Osteoblast (primary cell): Measurements from ENCODE around the gene FAM90A1. TPM values are rescaled to one million over a fixed set of nuclear protein-coding genes. Genes with fewer than 3 reads are reported as not detected.
A peak's percentile ranks its signal among the peaks of the same experiment; 100 is the strongest.
"Not testable (repeated sequence)": the region's sequence is repeated elsewhere in the genome, so short reads cannot be mapped to it uniquely, and the experiment has no call there.

Experiments used
- DNase-seq: peaks from one replicate; pipeline ENCODE4 v3.0.0; 2011; ENCODE audit warnings: low spot score, mixed read lengths; ENCODE audit not compliant: insufficient read length; ENCODE audit errors: missing footprints
- H2AFZ ChIP-seq: 2 replicates; pipeline ENCODE4 v1.6.0; 2011; ENCODE audit warnings: mild to moderate bottlenecking, low read length
- H3K27ac ChIP-seq: 2 replicates; pipeline ENCODE4 v1.5.1; 2011; ENCODE audit warnings: mild to moderate bottlenecking, low read depth, low read length, moderate library complexity
- H3K27me3 ChIP-seq: 2 replicates; pipeline ENCODE4 v1.6.0; 2012; ENCODE audit warnings: mild to moderate bottlenecking, control low read depth, inconsistent platforms, low read length, moderate library complexity; ENCODE audit not compliant: insufficient read depth
- H3K36me3 ChIP-seq: 2 replicates; pipeline ENCODE4 v1.5.1; 2011; ENCODE audit warnings: mild to moderate bottlenecking, low read length, control low read depth, moderate library complexity; ENCODE audit not compliant: insufficient read depth
- H3K4me1 ChIP-seq: 2 replicates; pipeline ENCODE4 v1.5.1; 2011; ENCODE audit warnings: mild to moderate bottlenecking, low read length, control low read depth, moderate library complexity; ENCODE audit not compliant: insufficient read depth
- H3K4me2 ChIP-seq: 2 replicates; pipeline ENCODE4 v1.6.0; 2011; ENCODE audit warnings: mild to moderate bottlenecking, low read length; ENCODE audit not compliant: insufficient read depth
- H3K4me3 ChIP-seq: fragments of 200-600 bp; sonication (generic); 3 replicates; pipeline ENCODE4 v1.5.1; 2012; ENCODE audit warnings: mild to moderate bottlenecking, low read length, inconsistent platforms; ENCODE audit not compliant: insufficient read depth
- H3K79me2 ChIP-seq: 2 replicates; pipeline ENCODE4 v1.6.0; 2012; ENCODE audit warnings: mild to moderate bottlenecking, low read length, control low read depth, inconsistent platforms; ENCODE audit not compliant: insufficient read depth
- H3K9me3 ChIP-seq: 2 replicates; pipeline ENCODE4 v1.5.1; 2011; ENCODE audit warnings: low read depth, low read length, control low read depth
- H4K20me1 ChIP-seq: 2 replicates; pipeline ENCODE4 v1.6.0; 2012; ENCODE audit warnings: mild to moderate bottlenecking, low read length, control low read depth; ENCODE audit not compliant: insufficient read depth
- total RNA-seq: library from RNA; depleted of rRNA; stranded (reverse); fragments of >200 nt; gene quantifications from 2 replicates; pipeline ENCODE4 v1.2.3, GENCODE V29; 2012

The FAM90A1 gene
- not detected in 2 replicates for total RNA-seq

GRCh38 chr12:8226992-8227731 lies at the start of gene FAM90A1:
TSS of gene FAM90A1 (minus strand) at chr12:8227618. CDS start at chr12:8224832, 2,786 bp downstream.
- H4K20me1 ChIP-seq, H3K4me2 ChIP-seq, H3K27me3 ChIP-seq, H3K79me2 ChIP-seq, H3K27ac ChIP-seq, H3K9me3 ChIP-seq, H3K36me3 ChIP-seq: not testable (repeated sequence)
- peaks cover 11% of the 10 kb centered on the region for H3K4me1 ChIP-seq
- peak within 1 kb of the TSS; percentile 54 for H3K4me3 ChIP-seq
- peak; percentile 52 for DNase-seq
- peak within 1 kb of the TSS; percentile 65 for H2AFZ ChIP-seq

GRCh38 chr12:8276397-8276796 lies 49.0 kb upstream of the FAM90A1 start:
- H3K9me3 ChIP-seq, H3K79me2 ChIP-seq, H3K36me3 ChIP-seq, H2AFZ ChIP-seq, H3K4me2 ChIP-seq, H3K27me3 ChIP-seq, DNase-seq, H3K4me3 ChIP-seq, H4K20me1 ChIP-seq, H3K27ac ChIP-seq, H3K4me1 ChIP-seq: not testable (repeated sequence)

GRCh38 chr12:8266706-8267105 lies 39.3 kb upstream of the FAM90A1 start:
- not testable (repeated sequence) for H3K4me1 ChIP-seq, H3K27ac ChIP-seq, DNase-seq, H3K79me2 ChIP-seq, H3K9me3 ChIP-seq, H3K36me3 ChIP-seq, H4K20me1 ChIP-seq, H2AFZ ChIP-seq, H3K4me2 ChIP-seq, H3K27me3 ChIP-seq, H3K4me3 ChIP-seq

- not testable (repeated sequence) for H4K20me1 ChIP-seq, H3K4me1 ChIP-seq, H3K27ac ChIP-seq
Measured at GRCh38 chr12:8264236-8264635, 36.8 kb upstream of the FAM90A1 start.

GRCh38 chr12:8261111-8261554 lies 33.7 kb upstream of the FAM90A1 start:
- H3K4me2 ChIP-seq, H3K79me2 ChIP-seq, H3K27me3 ChIP-seq, H3K36me3 ChIP-seq, DNase-seq, H2AFZ ChIP-seq, H3K9me3 ChIP-seq, H3K4me3 ChIP-seq, H4K20me1 ChIP-seq, H3K27ac ChIP-seq, H3K4me1 ChIP-seq: not testable (repeated sequence)

More at GRCh38 chr12:8264236-8264635, 36.8 kb upstream of the FAM90A1 start:
- H3K4me2 ChIP-seq, H3K79me2 ChIP-seq, H3K4me3 ChIP-seq, H3K9me3 ChIP-seq, H3K36me3 ChIP-seq, H3K27me3 ChIP-seq, DNase-seq, H2AFZ ChIP-seq: not testable (repeated sequence)

- H3K9me3 ChIP-seq, H2AFZ ChIP-seq, H3K27me3 ChIP-seq, H4K20me1 ChIP-seq, H3K4me3 ChIP-seq, DNase-seq, H3K4me1 ChIP-seq, H3K79me2 ChIP-seq, H3K36me3 ChIP-seq, H3K4me2 ChIP-seq, H3K27ac ChIP-seq: not testable (repeated sequence)
Measured at GRCh38 chr12:8256356-8256755, 28.9 kb upstream of the FAM90A1 start.

GRCh38 chr12:8254705-8255104 lies 27.3 kb upstream of the FAM90A1 start:
- not testable (repeated sequence) for H2AFZ ChIP-seq

GRCh38 chr12:8252056-8252818 lies 24.8 kb upstream of the FAM90A1 start:
- H3K4me1 ChIP-seq, H3K27ac ChIP-seq, H2AFZ ChIP-seq, H3K9me3 ChIP-seq, H3K27me3 ChIP-seq, H3K4me3 ChIP-seq, H3K79me2 ChIP-seq, H4K20me1 ChIP-seq, H3K36me3 ChIP-seq, DNase-seq, H3K4me2 ChIP-seq: not testable (repeated sequence)

More at GRCh38 chr12:8254705-8255104, 27.3 kb upstream of the FAM90A1 start:
- not testable (repeated sequence) for H3K4me1 ChIP-seq, H3K79me2 ChIP-seq, H3K9me3 ChIP-seq, H3K4me2 ChIP-seq, H3K27me3 ChIP-seq, H3K36me3 ChIP-seq, H4K20me1 ChIP-seq, H3K27ac ChIP-seq, H3K4me3 ChIP-seq, DNase-seq

- H3K9me3 ChIP-seq, H3K4me2 ChIP-seq, H3K27ac ChIP-seq, DNase-seq, H3K79me2 ChIP-seq, H4K20me1 ChIP-seq, H3K4me3 ChIP-seq, H3K4me1 ChIP-seq, H3K27me3 ChIP-seq, H3K36me3 ChIP-seq: not testable (repeated sequence)
- peak overlapping the region; percentile 51 for H2AFZ ChIP-seq
Measured at GRCh38 chr12:8251616-8252015, 24.2 kb upstream of the FAM90A1 start.
